H1 (cell line): ENCODE measurements around the gene NPC2. TPM values are rescaled to one million over a fixed set of nuclear protein-coding genes. Genes with fewer than 3 reads are reported as not detected.
"Not testable (repeated sequence)": the region's sequence is repeated elsewhere in the genome, so short reads cannot be mapped to it uniquely, and the experiment has no call there.

Source experiments
- CTCF ChIA-PET: fragments of 300-600 bp; sonication (Branson Sonifier 250); formaldehyde crosslinking; loops from one replicate; lab custom pipeline; 2021; ENCODE audit not compliant: partially characterized antibody; lab: Charles Lee
- POLR2A ChIA-PET: fragments of 300-600 bp; sonication (Branson Sonifier 250); formaldehyde crosslinking; loops from one replicate; lab custom pipeline; 2021; ENCODE audit warnings: inconsistent platforms; ENCODE audit not compliant: partially characterized antibody; lab: Charles Lee
- DNase-seq, 2 experiments: peaks; one replicate each; pipeline versions ENCODE4 v3.0.0 to v3.0.0-alpha.2; 2010 to 2022; ENCODE audit warnings: low spot score in 2 of 2, low read depth in 1 of 2, mixed read lengths in 1 of 2
- FAIRE-seq: peaks from 2 replicates; lab custom pipeline; 2011; peaks lifted over from hg19 to GRCh38; lab: Jason Lieb, UNC
- H2AFZ ChIP-seq: 2 replicates; pipeline ENCODE4 v1.8.1; 2012; ENCODE audit warnings: low read length, inconsistent platforms
- H2AK5ac ChIP-seq: 2 replicates; pipeline ENCODE4 v1.6.1; 2013; ENCODE audit warnings: low read depth, low read length
- H2BK120ac ChIP-seq: replicated peaks from 2 replicates; pipeline ENCODE3; 2013; ENCODE audit warnings: low read depth, low read length, inconsistent platforms
- H2BK12ac ChIP-seq: 2 replicates; pipeline ENCODE4 v1.6.1; 2013; ENCODE audit warnings: low read depth, low read length
- H2BK15ac ChIP-seq: 2 replicates; pipeline ENCODE4 v1.6.1; 2013; ENCODE audit warnings: low read length
- H2BK20ac ChIP-seq: 2 replicates; pipeline ENCODE4 v1.6.1; 2013; ENCODE audit warnings: low read length
- H2BK5ac ChIP-seq: 2 replicates; pipeline ENCODE4 v1.6.1; 2013; ENCODE audit warnings: low read depth, low read length
- H3K14ac ChIP-seq: 2 replicates; pipeline ENCODE4 v1.6.1; 2013; ENCODE audit warnings: inconsistent platforms; ENCODE audit not compliant: insufficient read length
- H3K18ac ChIP-seq: 2 replicates; pipeline ENCODE4 v1.6.1; 2013; ENCODE audit warnings: low read length; ENCODE audit errors: extremely low read depth
- H3K23ac ChIP-seq: 2 replicates; pipeline ENCODE4 v1.6.1; 2013; ENCODE audit warnings: inconsistent platforms; ENCODE audit not compliant: insufficient read length
- H3K23me2 ChIP-seq: 2 replicates; pipeline ENCODE4 v1.6.1; 2013; ENCODE audit warnings: low read depth, low read length
- H3K27ac ChIP-seq: 2 replicates; pipeline ENCODE4 v1.6.1; 2011; ENCODE audit warnings: low read depth, low read length, inconsistent platforms
- H3K27me3 ChIP-seq, 4 experiments: replicated peaks in 1 of 4; 1 replicate in 1 of 4; 2 replicates in 3 of 4; pipeline versions ENCODE4 v1.6.1 to v1.8.1; 2011 to 2013; ENCODE audit warnings: low read length in 3 of 4, mild to moderate bottlenecking in 3 of 4, inconsistent platforms in 2 of 4, mixed read lengths in 2 of 4, moderate library complexity in 1 of 4; ENCODE audit not compliant: control insufficient read depth in 3 of 4, insufficient read depth in 3 of 4; ENCODE audit errors: extremely low read depth in 1 of 4
- H3K36me3 ChIP-seq, 4 experiments: 2 replicates each; pipeline versions ENCODE4 v1.6.1 to v1.8.1; 2011 to 2013; ENCODE audit warnings: mild to moderate bottlenecking in 4 of 4, low read length in 3 of 4, moderate library complexity in 2 of 4, control low read depth in 1 of 4, inconsistent platforms in 1 of 4; ENCODE audit not compliant: insufficient read depth in 4 of 4, control insufficient read depth in 2 of 4
- H3K4ac ChIP-seq: replicated peaks from 2 replicates; pipeline ENCODE3; 2013; ENCODE audit warnings: low read length, low read depth, mixed read lengths, inconsistent platforms; ENCODE audit not compliant: insufficient read length
- H3K4me1 ChIP-seq, 4 experiments: replicated peaks in 1 of 4; 1 replicate in 1 of 4; 2 replicates in 3 of 4; pipeline versions ENCODE4 v1.6.1 to v1.8.1; 2011 to 2013; ENCODE audit warnings: low read length in 3 of 4, inconsistent platforms in 2 of 4, mixed read lengths in 1 of 4; ENCODE audit not compliant: insufficient read depth in 4 of 4, control insufficient read depth in 3 of 4
- H3K4me2 ChIP-seq, 2 experiments: 2 replicates each; pipeline versions ENCODE4 v1.6.1 to v1.8.1; 2011 to 2013; ENCODE audit warnings: low read depth in 2 of 2, low read length in 2 of 2, control low read depth in 1 of 2, inconsistent platforms in 1 of 2, mild to moderate bottlenecking in 1 of 2; ENCODE audit not compliant: insufficient read depth in 1 of 2
- H3K4me3 ChIP-seq, 4 experiments: fragments of 200-600, 300-600 bp in 1 of 4; sonication (generic), shearing (Covaris generic), sonication (Bioruptor Twin) in 1 of 4; 2 replicates each; pipeline versions ENCODE4 v1.5.1 to v1.8.1; 2011 to 2016; ENCODE audit warnings: low read length in 4 of 4, low read depth in 3 of 4, control low read depth in 2 of 4, inconsistent platforms in 2 of 4, mild to moderate bottlenecking in 2 of 4, mixed read lengths in 1 of 4, moderate library complexity in 1 of 4; ENCODE audit not compliant: insufficient read depth in 2 of 4; ENCODE audit errors: extremely low read depth in 1 of 4
- H3K56ac ChIP-seq: replicated peaks from 2 replicates; pipeline ENCODE3; 2013; ENCODE audit warnings: low read depth, mild to moderate bottlenecking, mixed read lengths, low read length, inconsistent platforms; ENCODE audit not compliant: insufficient read length
- H3K79me1 ChIP-seq: 2 replicates; pipeline ENCODE4 v1.6.1; 2013; ENCODE audit warnings: low read depth, low read length, control low read depth
- H3K79me2 ChIP-seq, 2 experiments: 2 replicates each; pipeline versions ENCODE4 v1.6.1 to v1.8.1; 2012 to 2013; ENCODE audit warnings: low read length in 2 of 2, mild to moderate bottlenecking in 2 of 2, inconsistent platforms in 1 of 2; ENCODE audit not compliant: insufficient read depth in 2 of 2, control insufficient read depth in 1 of 2
- H3K9ac ChIP-seq, 4 experiments: replicated peaks in 1 of 4; 1 replicate in 1 of 4; 2 replicates in 3 of 4; pipeline versions ENCODE4 v1.6.1 to v1.8.1; 2011 to 2013; ENCODE audit warnings: low read depth in 3 of 4, low read length in 3 of 4, control low read depth in 2 of 4, mild to moderate bottlenecking in 2 of 4, moderate library complexity in 2 of 4, inconsistent platforms in 1 of 4; ENCODE audit errors: extremely low read depth in 1 of 4
- H3K9me3 ChIP-seq, 2 experiments: 2 replicates each; pipeline versions ENCODE4 v1.6.1 to v1.8.1; 2012 to 2013; ENCODE audit warnings: mild to moderate bottlenecking in 2 of 2, moderate library complexity in 2 of 2, control low read depth in 1 of 2, inconsistent platforms in 1 of 2, low read depth in 1 of 2, low read length in 1 of 2, mixed read lengths in 1 of 2; ENCODE audit not compliant: insufficient read depth in 2 of 2
- H4K20me1 ChIP-seq, 2 experiments: replicated peaks in 1 of 2; 2 replicates each; pipeline versions ENCODE3 to v1.8.1; 2011 to 2013; ENCODE audit warnings: inconsistent platforms in 2 of 2, low read length in 2 of 2, mild to moderate bottlenecking in 1 of 2; ENCODE audit not compliant: insufficient read depth in 2 of 2, control insufficient read depth in 1 of 2
- H4K5ac ChIP-seq: 2 replicates; pipeline ENCODE4 v1.6.1; 2013; ENCODE audit warnings: low read length, low read depth, mixed read lengths, inconsistent platforms; ENCODE audit not compliant: insufficient read length
- H4K8ac ChIP-seq: 2 replicates; pipeline ENCODE4 v1.8.0; 2013; ENCODE audit warnings: mild to moderate bottlenecking, moderate library complexity, low read length, inconsistent platforms; ENCODE audit not compliant: insufficient read depth; ENCODE audit errors: extremely low read depth
- H4K91ac ChIP-seq: replicated peaks from 2 replicates; pipeline ENCODE3; 2013; ENCODE audit warnings: low read length, mixed read lengths, inconsistent platforms; ENCODE audit not compliant: insufficient read length
- WGBS, 2 experiments: shearing (Covaris generic) in 1 of 2; methylation state at CpG; one replicate each; pipeline versions ENCODE4 v1.1.6 to v1.1.7; 2013 to 2015; ENCODE audit warnings: low lambda C conversion rate in 2 of 2, mixed read lengths in 2 of 2, inconsistent platforms in 1 of 2, low coverage in 1 of 2, missing lambda C conversion rate in 1 of 2; ENCODE audit not compliant: insufficient replicate concordance in 2 of 2, insufficient coverage in 1 of 2, insufficient read length in 1 of 2; ENCODE audit errors: extremely low coverage in 1 of 2, missing lambda C conversion rate in 1 of 2; 5-methylcytosine and 5-hydroxymethylcytosine counted together
- polyA plus RNA-seq, 7 experiments: library from polyadenylated mRNA; depleted of rRNA in 3 of 7; stranded (reverse) in 5 of 7; unstranded in 2 of 7; fragments of >200 nt in 5 of 7; fragments of 200-250 nt in 2 of 7; gene quantifications; 1 replicate in 5 of 7; 2 replicates in 1 of 7; 4 replicates in 1 of 7; pipeline versions ENCODE4 v1.2.1 to v1.2.3, GENCODE V29; 2011 to 2013; ENCODE audit warnings: missing spikeins in 2 of 7, mixed read lengths in 2 of 7
- total RNA-seq: library from RNA; stranded (reverse); fragmentation: NEBNext Ultra II Directional; extraction: Animal tissue kit (Norgen Biotek cat#: 25700); gene quantifications from 2 replicates; pipeline ENCODE4 v1.2.1, GENCODE V29; 2021

The NPC2 gene
- total and polyA plus RNA-seq, 2 of the 8 experiments (the other 6 are each of a cell fraction or from before 2014, with no cell fraction given), result 178 to 258 TPM

DNA sequence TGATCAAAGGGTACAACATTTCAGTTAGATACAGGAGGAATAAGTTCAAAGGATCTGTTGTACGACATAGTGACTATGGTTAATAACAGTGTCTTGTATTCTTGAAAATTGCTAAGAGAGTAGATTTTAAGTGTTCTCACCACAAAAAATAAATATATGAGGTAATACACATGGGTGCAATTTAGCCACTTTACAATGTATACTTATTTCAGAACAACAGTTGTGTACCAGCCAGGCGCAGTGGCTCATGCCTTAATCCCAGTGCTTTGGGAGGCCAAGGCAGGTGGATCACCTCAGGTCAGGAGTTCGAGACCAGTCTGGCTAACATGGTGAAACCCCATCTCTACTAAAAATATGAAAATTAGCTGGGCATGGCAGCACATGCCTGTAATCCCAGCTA is 43.2 kb upstream of the NPC2 start:
- H3K36me3 ChIP-seq, H3K79me1 ChIP-seq, H3K23me2 ChIP-seq, H3K23ac ChIP-seq, H3K9me3 ChIP-seq, H2BK12ac ChIP-seq, FAIRE-seq, H3K18ac ChIP-seq, H2AK5ac ChIP-seq, H3K9ac ChIP-seq, H3K27me3 ChIP-seq, H3K79me2 ChIP-seq, DNase-seq, H4K5ac ChIP-seq, H3K4me1 ChIP-seq, H2BK15ac ChIP-seq, H4K91ac ChIP-seq, H2AFZ ChIP-seq, H4K20me1 ChIP-seq, H3K4me2 ChIP-seq, H4K8ac ChIP-seq, H3K56ac ChIP-seq, H3K4ac ChIP-seq, H3K4me3 ChIP-seq, H2BK120ac ChIP-seq, H3K14ac ChIP-seq, H2BK20ac ChIP-seq, H2BK5ac ChIP-seq, H3K27ac ChIP-seq, POLR2A ChIA-PET: not testable (repeated sequence)
- CTCF ChIA-PET, result interaction anchor here (1.2 to 2.0 kb wide), 3 partner anchors 11 to 74 kb away, joined by 4 to 9 read pairs (median 5); no protein-coding TSS in a partner anchor
- 87% methylated on average over 3 of the region's 3 CpGs; no CpG with 5 or more reads in 1 of the 2 experiments for WGBS, 2 experiments
